Gastrocnemius medialis (tissue), 4 donors: Measurements from ENCODE around the gene RPL22.

Experiments used
- CTCF ChIP-seq, 5 experiments: fragments of 450-650 bp in 3 of 5; fragments of 200-600 bp in 2 of 5; sonication (generic) in 2 of 5; IDR thresholded peaks in 4 of 5; conservative IDR thresholded peaks in 1 of 5; 1 replicate in 4 of 5; 2 replicates in 1 of 5; pipeline ENCODE4 v1.5.1; 2016 to 2019; ENCODE audit warnings: antibody characterized with exemption in 5 of 5, mild to moderate bottlenecking in 3 of 5, moderate library complexity in 3 of 5
- POLR2A ChIP-seq, 2 donors: fragments of 450-650 bp; IDR thresholded peaks; one replicate each; pipeline ENCODE4 v1.6.1; 2017; ENCODE audit warnings: antibody characterized with exemption in 2 of 2, mild to moderate bottlenecking in 2 of 2, moderate library complexity in 2 of 2

GRCh38 chr1:6177681-6178380 is 21.6 kb downstream of the RPL22 start:
- TF ChIP-seq CTCF (IDR thresholded peaks at IDR 0.05 in 4 of 5, conservative IDR thresholded peaks at IDR 0.05 in 1 of 5) (no peak), POLR2A (IDR thresholded peaks at IDR 0.05) (no peak)
